Stimulated activated CD4-positive, alpha-beta T cell treated with anti-CD3 and anti-CD28 coated beads, TNF-alpha, amount 100 ng/mL, for 48 hours (primary cell): ENCODE data around the gene BORCS5.
"Not testable (repeated sequence)": the region's sequence is repeated elsewhere in the genome, so short reads cannot be mapped to it uniquely, and the experiment has no call there.

ENCODE experiments used
- DNase-seq, 3 donors: peaks; one replicate each; pipeline ENCODE4 v3.0.0-alpha.2; 2020; ENCODE audit warnings: low read depth in 3 of 3

Gene BORCS5

DNA sequence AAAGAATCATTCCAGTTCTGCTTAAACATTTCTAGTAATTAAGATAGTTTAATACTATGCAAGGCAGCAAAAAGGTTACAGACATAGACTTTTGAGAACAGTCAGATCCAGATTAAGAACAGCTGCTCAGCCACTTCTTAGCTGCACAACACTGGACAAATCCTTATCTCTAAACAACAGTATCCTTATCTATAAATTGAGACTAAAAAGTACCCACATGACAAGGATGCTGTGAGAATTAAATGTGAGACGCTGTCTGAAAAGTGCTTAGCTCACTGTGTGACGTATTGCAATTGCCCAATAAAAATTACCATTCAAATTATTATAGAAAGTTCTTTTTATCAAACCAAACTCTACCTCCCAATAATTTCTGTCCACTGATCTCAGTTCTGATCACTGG is 35.5 kb downstream of the BORCS5 start:
- DNase-seq = no peak

GRCh38 chr12:12393171-12393570 is 36.3 kb downstream of the BORCS5 start:
- no peak for DNase-seq

DNA sequence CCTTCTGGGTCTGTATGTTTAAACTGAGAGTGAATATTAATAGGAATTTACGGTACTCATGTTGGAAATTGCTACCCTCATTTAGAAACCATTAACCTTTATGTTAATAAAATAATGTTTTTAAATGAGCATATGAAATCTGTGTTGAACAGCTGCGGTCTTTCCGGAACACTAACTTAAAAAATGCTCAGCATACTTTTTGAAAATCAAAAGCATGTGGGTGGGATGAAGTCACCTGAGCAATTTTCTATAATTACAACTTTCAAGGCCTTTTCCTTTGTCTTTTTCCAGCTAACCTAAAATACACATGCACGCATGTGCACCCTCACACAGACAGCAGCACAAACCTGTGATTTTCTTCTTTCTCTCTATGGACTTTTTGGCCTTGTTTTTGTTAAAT is 39.8 kb downstream of the BORCS5 start:
- no peak for DNase-seq

GRCh38 chr12:12397184-12397583 is 40.3 kb downstream of the BORCS5 start:
- DNase-seq = no peak

GRCh38 chr12:12398026-12398859 is 41.4 kb downstream of the BORCS5 start:
- DNase-seq = no peak

- no peak for DNase-seq
Measured at GRCh38 chr12:12399161-12399560, 42.3 kb downstream of the BORCS5 start.

DNA sequence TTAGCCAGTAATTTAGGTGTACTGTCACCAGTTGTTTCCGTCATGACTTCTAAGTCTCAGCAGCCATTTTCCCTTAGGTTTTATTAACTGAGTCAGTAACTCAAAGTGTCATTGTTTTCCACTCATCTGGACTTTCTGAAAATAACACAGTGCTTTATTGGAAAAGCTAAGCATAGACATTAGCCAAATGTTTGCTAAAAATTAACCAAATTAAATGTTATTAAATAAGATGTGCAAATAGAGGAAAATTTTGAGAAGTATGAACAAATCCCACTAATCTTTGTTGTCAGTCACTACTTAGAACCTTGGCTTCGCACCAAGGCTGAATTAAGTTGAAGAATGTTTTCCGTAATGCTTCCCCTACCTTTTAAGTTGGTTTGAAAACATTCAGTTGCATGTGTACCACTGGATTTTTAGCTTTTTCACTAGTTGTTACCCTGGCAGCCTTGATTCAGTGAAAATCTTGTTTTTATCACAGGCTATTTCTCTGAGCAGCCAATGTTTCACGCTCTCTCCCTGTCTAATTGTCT is 43.0 kb downstream of the BORCS5 start:
- no peak for DNase-seq

GRCh38 chr12:12400793-12401192 is 43.9 kb downstream of the BORCS5 start:
- no peak for DNase-seq

GRCh38 chr12:12403264-12404248 is 46.7 kb downstream of the BORCS5 start:
- DNase-seq = no peak

DNA sequence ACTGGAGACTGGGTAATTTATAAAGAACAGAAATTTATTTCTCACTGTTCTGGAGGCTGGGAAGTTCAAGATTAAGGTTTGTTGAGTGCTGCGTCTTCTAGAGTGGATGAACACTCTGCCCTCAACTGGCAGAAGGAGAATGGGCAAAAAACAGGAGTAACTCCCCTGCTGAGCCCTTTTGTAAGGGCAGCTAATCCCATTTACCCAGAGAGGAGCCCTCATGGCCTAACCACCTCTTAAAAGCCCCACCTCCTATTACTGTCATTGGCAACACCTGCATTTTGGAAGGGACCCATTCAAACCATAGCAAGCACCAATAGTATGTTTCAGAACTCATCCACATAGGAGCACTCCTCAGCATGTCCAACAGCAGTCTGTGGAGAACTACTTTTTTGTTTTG is 47.4 kb downstream of the BORCS5 start:
- no peak for DNase-seq

GRCh38 chr12:12405882-12406281 is 49.0 kb downstream of the BORCS5 start:
- no peak for DNase-seq

- DNase-seq = no peak
Measured at GRCh38 chr12:12406762-12407161, 49.9 kb downstream of the BORCS5 start.

- no peak for DNase-seq
Measured at GRCh38 chr12:12408265-12408690, 51.4 kb downstream of the BORCS5 start.

DNA sequence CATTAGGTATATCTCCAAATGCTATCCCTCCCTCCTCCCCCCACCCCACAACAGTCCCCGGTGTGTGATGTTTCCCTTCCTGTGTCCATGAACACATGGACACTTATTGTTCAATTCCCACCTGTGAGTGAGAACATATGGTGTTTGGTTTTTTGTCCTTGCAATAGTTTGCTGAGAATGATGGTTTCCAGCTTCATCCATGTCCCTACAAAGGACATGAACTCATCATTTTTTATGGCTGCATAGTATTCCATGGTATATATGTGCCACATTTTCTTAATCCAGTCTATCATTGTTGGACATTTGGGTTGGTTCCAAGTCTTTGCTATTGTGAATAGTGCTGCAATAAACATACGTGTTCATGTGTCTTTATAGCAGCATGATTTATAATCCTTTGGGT is 52.5 kb downstream of the BORCS5 start:
- not testable (repeated sequence) for DNase-seq

- DNase-seq = no peak
Measured at GRCh38 chr12:12415886-12416285, 59.0 kb downstream of the BORCS5 start.

GRCh38 chr12:12419165-12419564 is 62.3 kb downstream of the BORCS5 start:
- DNase-seq = not testable (repeated sequence)

DNA sequence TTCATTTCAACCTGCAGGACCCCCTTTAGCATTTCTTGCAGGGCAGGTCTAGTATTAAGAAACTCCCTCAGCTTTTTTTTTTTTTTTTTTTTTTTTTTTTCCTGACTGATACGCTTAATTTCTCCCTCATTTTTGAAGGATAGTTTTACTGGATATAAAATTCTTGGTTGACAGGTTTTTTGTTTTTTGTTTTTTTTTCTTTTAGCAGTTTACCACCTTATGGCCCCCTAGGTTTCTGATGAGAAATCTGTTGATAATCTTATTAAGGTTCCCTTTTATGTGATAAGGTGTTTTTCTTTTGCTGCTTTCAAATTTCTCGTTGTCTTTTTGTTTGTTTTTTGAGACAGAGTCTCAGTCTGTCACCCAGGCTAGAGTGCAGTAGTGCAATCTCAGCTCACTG is 66.5 kb downstream of the BORCS5 start:
- DNase-seq = no peak

- no peak for DNase-seq
Measured at GRCh38 chr12:12425001-12425400, 68.1 kb downstream of the BORCS5 start.

GRCh38 chr12:12425616-12426015 is 68.7 kb downstream of the BORCS5 start:
- no peak for DNase-seq

GRCh38 chr12:12427568-12427967 is 70.7 kb downstream of the BORCS5 start:
- no peak for DNase-seq

DNA sequence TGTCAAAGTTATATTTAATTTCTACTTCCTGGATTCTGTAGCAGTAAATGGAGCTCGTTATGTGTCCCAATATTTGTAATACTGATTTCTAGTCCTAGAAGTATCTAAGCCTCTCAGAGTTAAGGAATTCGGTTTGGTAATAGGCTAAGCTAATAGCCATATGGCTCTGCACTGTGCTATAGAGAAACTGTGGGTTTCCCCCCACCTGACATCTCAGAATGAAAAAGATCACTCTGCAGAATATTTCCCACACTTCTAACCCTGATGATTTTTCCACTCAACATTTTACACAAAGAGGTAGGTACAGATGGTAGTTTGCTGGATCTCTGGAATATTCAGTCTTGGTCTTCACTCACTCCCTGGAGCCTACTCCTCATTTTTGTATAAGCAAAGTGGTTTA is 71.2 kb downstream of the BORCS5 start:
- DNase-seq = no peak

DNA sequence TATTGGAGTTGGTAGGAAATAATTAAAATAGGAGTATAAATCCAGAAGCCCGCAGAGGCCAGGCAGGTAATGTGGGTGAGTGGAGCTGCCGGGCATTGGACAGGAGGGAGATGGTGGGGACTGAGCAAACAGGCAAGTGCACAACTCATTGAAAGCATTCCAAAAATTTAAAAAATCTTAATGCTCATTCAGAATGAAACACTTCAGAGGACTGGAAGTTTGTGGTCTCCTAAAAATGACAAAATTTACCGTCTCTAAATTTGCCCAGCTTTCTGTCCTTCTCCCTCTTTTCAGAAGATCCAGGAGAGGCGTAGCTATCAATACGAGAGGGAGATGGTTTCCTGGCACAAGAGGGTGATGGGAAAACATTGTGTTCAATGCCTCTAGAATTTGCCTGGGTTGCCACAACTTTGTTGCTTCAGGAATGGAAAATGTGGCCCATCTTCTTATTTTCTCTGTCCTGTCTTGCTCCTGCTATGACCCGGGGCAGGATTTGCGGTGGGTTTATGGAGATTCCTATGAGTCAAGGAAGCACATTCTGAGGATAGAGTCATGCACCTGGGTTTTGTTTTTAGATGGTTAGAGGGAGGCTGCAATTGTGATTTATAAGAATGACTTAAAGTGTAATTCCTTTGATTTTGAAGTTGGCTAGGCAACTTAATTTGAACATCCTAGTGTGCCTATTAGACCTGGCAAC is 72.2 kb downstream of the BORCS5 start:
- no peak for DNase-seq
